GM20000 (cell line): ENCODE data around the gene CELSR2.

Experiments
- DNase-seq: peaks from one replicate; pipeline ENCODE4 v3.0.0; 2012; ENCODE audit warnings: low spot score
- CTCF ChIP-seq: IDR thresholded peaks from 2 replicates; pipeline ENCODE4 v1.5.1; 2012; ENCODE audit warnings: mild to moderate bottlenecking, control low read depth; ENCODE audit errors: extremely low read depth, missing control alignments

Gene CELSR2

DNA sequence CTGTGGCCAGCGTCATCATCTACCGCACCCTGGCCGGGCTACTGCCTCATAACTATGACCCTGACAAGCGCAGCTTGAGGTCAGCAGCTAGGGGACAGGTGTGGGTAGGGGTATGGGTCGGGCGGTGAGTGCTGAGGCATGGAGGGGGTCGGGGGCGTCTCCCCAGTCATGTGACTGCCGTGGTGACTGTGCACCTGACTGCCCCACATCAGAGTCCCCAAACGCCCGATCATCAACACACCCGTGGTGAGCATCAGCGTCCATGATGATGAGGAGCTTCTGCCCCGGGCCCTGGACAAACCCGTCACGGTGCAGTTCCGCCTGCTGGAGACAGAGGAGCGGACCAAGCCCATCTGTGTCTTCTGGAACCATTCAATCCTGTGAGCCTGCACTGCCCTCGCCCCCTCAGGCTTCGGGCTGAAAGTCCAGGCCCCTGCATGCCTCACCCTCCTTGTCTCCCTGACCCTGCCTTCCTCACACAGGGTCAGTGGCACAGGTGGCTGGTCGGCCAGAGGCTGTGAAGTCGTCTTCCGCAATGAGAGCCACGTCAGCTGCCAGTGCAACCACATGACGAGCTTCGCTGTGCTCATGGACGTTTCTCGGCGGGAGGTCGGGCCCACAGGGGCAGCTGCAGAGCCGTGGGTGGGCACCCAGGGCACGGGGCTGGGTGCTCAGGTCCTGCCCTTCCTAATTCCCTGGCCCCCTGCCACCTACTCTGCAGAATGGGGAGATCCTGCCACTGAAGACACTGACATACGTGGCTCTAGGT is 20.1 kb downstream of the CELSR2 start:
- no peak for TF ChIP-seq CTCF
- DNase-seq, result no peak

GRCh38 chr1:109269981-109270622 is 20.8 kb downstream of the CELSR2 start:
- no peak for DNase-seq
- no peak for TF ChIP-seq CTCF

GRCh38 chr1:109270623-109271317 is 21.4 kb downstream of the CELSR2 start:
- TF ChIP-seq CTCF, result no peak
- DNase-seq, result no peak

DNA sequence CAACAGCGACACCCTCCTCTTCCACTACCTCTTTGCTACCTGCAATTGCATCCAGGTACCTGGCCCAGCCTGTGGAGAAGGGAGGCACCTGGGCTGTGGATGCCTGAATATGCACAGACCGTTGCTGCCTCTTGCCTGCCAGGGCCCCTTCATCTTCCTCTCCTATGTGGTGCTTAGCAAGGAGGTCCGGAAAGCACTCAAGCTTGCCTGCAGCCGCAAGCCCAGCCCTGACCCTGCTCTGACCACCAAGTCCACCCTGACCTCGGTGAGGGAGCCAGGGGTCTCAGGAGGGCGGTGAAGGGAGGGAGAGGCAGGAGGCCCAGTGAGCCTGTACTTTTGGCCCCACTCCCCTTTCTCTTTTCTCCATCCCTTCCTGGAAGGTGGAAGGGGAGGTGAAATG is 22.1 kb downstream of the CELSR2 start:
- no peak for DNase-seq
- TF ChIP-seq CTCF, result no peak

DNA sequence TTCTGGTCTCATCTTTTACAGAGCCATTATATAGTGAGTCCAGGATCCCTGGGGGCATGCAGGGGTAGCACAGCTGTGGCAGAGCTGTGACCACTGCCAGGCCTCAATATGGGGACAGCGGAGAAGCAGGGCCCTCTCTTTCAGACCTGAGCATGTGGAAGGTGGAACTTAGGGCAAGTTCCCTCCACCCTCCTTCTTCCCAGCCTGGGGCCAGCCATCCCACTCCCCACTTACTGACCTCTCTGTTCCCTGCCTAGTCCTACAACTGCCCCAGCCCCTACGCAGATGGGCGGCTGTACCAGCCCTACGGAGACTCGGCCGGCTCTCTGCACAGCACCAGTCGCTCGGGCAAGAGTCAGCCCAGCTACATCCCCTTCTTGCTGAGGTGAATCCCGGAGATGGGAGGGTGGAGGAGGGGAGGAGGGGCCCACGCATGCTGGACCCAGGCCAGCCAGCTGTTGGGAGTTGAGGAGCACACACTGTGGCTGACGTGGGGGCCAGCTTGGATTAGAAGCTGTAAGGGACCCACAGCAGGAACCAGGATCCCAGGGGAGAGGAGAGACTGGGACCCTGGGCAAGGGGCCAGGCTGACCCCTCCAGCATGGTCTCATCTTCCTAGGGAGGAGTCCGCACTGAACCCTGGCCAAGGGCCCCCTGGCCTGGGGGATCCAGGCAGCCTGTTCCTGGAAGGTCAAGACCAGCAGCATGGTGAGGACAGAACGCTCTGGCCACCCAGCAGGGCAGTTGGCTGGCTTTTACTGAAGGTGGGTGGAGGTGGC is 22.9 kb downstream of the CELSR2 start:
- no peak for DNase-seq
- TF ChIP-seq CTCF, result no peak

DNA sequence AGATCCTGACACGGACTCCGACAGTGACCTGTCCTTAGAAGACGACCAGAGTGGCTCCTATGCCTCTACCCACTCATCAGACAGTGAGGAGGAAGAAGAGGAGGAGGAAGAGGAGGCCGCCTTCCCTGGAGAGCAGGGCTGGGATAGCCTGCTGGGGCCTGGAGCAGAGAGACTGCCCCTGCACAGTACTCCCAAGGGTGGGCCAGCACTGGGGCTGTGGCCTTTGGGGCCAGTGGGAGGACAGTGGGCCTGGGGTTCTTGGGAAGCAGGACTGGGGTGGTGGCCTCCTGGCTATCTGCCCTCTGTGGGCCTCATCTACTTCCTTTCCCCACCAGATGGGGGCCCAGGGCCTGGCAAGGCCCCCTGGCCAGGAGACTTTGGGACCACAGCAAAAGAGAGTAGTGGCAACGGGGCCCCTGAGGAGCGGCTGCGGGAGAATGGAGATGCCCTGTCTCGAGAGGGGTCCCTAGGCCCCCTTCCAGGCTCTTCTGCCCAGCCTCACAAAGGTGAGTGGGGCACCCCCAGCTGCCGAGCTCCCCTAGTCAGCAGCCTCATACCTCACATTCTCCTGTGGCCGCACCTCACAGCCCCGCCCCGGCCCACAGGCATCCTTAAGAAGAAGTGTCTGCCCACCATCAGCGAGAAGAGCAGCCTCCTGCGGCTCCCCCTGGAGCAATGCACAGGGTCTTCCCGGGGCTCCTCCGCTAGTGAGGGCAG is 23.6 kb downstream of the CELSR2 start:
- DNase-seq, result no peak

More for the DNA sequence above, 23.6 kb downstream of the CELSR2 start:
- no peak for TF ChIP-seq CTCF
